PC-9 (cell line): ENCODE data around the gene BAX. TPM values are rescaled to one million over a fixed set of nuclear protein-coding genes. Genes with fewer than 3 reads are reported as not detected.
"Not testable (repeated sequence)": the region's sequence is repeated elsewhere in the genome, so short reads cannot be mapped to it uniquely, and the experiment has no call there.

Experiments used
- BruUV-seq: library from RNA; stranded (reverse); fragments of 400-500 nt; replicated peaks from 2 replicates; lab custom pipeline; 2021; lab: Mats Ljungman, UMichigan
- CTCF ChIA-PET: fragments of 300-600 bp; sonication (Branson Sonifier 250); formaldehyde crosslinking; loops from one replicate; lab custom pipeline; 2022; ENCODE audit warnings: antibody characterized with exemption; lab: Charles Lee
- POLR2A ChIA-PET: fragments of 300-600 bp; sonication (Branson Sonifier 250); formaldehyde crosslinking; loops from one replicate; lab custom pipeline; 2022; ENCODE audit warnings: antibody characterized with exemption; ENCODE audit not compliant: unreplicated experiment; lab: Charles Lee
- DNase-seq, 2 experiments: peaks; one replicate each; pipeline versions ENCODE4 v3.0.0 to v3.0.0-alpha.2; 2015 to 2022; ENCODE audit warnings: mixed read lengths in 1 of 2
- H2AFZ ChIP-seq: fragments of 200-600 bp; sonication (generic); 2 replicates; pipeline ENCODE4 v1.8.1; 2017; ENCODE audit warnings: antibody characterized with exemption
- H3F3A ChIP-seq: fragments of 200-600 bp; sonication (generic); 2 replicates; pipeline ENCODE4 v1.8.1; 2017; ENCODE audit warnings: antibody characterized with exemption, mild to moderate bottlenecking, low read depth; ENCODE audit not compliant: insufficient read depth
- H3K27ac ChIP-seq: fragments of 200-600 bp; sonication (generic); 2 replicates; pipeline ENCODE4 v1.6.1; 2016; ENCODE audit warnings: mixed run types
- H3K27me3 ChIP-seq: fragments of 200-600 bp; sonication (generic); 2 replicates; pipeline ENCODE4 v1.6.1; 2016; ENCODE audit warnings: low read depth, mixed run types; ENCODE audit not compliant: insufficient read depth
- H3K36me3 ChIP-seq: fragments of 200-600 bp; sonication (generic); 2 replicates; pipeline ENCODE4 v1.6.1; 2016; ENCODE audit warnings: low read depth, mixed run types
- H3K4me1 ChIP-seq: fragments of 200-600 bp; sonication (generic); replicated peaks from 2 replicates; pipeline ENCODE4 v1.6.1; 2016; ENCODE audit warnings: mixed run types; ENCODE audit not compliant: insufficient read depth
- H3K4me2 ChIP-seq: fragments of 200-600 bp; sonication (generic); 2 replicates; pipeline ENCODE4 v1.6.1; 2017; ENCODE audit warnings: mixed run types
- H3K4me3 ChIP-seq: fragments of 200-600 bp; sonication (generic); 2 replicates; pipeline ENCODE4 v1.6.1; 2016; ENCODE audit warnings: mixed run types
- H3K79me2 ChIP-seq: fragments of 200-600 bp; sonication (generic); 2 replicates; pipeline ENCODE4 v1.6.1; 2017; ENCODE audit warnings: low read depth, mixed run types
- H3K9me2 ChIP-seq: fragments of 200-600 bp; sonication (generic); 2 replicates; pipeline ENCODE4 v1.8.1; 2017; ENCODE audit warnings: mild to moderate bottlenecking; ENCODE audit not compliant: insufficient read depth
- H3K9me3 ChIP-seq: fragments of 200-600 bp; sonication (generic); 2 replicates; pipeline ENCODE4 v1.8.1; 2016; ENCODE audit warnings: low read depth; ENCODE audit not compliant: insufficient read depth
- H4K20me1 ChIP-seq: fragments of 200-600 bp; sonication (generic); 2 replicates; pipeline ENCODE4 v1.8.1; 2017; ENCODE audit not compliant: insufficient read depth
- EZH2 ChIP-seq: fragments of 200-600 bp; sonication (generic); IDR thresholded peaks from 2 replicates; pipeline ENCODE4 v1.8.0; 2017; ENCODE audit warnings: antibody characterized with exemption, low read depth
- intact Hi-C: fragments of 100-400 bp; cut with micrococcal nuclease; formaldehyde crosslinking; loops from one replicate; pipeline ENCODE4 v1.10.0; 2022; ENCODE audit not compliant: unreplicated experiment
- total RNA-seq: library from RNA; stranded (reverse); gene quantifications from 2 replicates; pipeline ENCODE4 v1.2.3, GENCODE V29; 2021
- TF ChIP-seq, protein P1 (sequence below): fragments of 200-600 bp; sonication (generic); conservative IDR thresholded peaks from 2 replicates; pipeline ENCODE4 v1.6.1; 2017; ENCODE audit warnings: mixed run types, antibody characterized with exemption, mild to moderate bottlenecking, moderate library complexity

The BAX gene
- total RNA-seq, 1 experiment from 2014 or later, result 140 TPM

DNA sequence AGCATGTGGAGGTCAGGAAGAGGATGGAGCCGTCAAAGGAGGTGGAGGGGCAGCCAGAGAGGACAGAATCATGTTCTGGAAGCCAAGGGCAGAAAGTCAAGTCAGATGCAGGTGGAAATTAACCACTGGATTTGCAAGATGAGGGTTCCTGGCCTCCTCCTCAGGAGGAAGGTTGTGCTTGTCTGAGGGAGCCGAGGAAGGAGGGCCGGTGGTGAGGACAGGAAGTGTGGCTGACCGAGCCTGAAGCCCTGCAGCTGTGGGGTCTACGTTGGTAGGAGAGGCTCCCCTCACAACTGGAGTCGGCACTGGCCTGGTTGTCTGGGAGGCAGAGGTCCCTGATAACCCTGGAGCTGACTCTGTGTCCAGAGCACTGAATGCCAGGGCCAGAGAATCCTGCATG, 36.6 kb upstream of the BAX start:
- Histone ChIP-seq H3K4me1 (no peaks in the 10 kb centered on the region), H2AFZ (no peak overlapping the region), H3K4me3 (no peak overlapping the region), H3K9me2 (no peaks in the 10 kb centered on the region), H3K36me3 (peaks cover 6% of the 10 kb centered on the region; the same call in 1 of the 2 replicates), H4K20me1 (no peaks in the 10 kb centered on the region), H3F3A (no peaks in the 10 kb centered on the region), H3K27me3 (no peaks in the 10 kb centered on the region), H3K4me2 (no peak overlapping the region), H3K79me2 (no peaks in the 10 kb centered on the region), H3K9me3 (no peaks in the 10 kb centered on the region), H3K27ac (no peak overlapping the region)
- POLR2A ChIA-PET, result interaction anchor here (0.6 to 0.7 kb wide), 2 partner anchors 46 to 473 kb away, joined by 3 to 4 read pairs; no protein-coding TSS in a partner anchor
- no TSS peak for BruUV-seq
- no peak for DNase-seq
- TF ChIP-seq EZH2, result no peak
- TF ChIP-seq, protein P1, sequence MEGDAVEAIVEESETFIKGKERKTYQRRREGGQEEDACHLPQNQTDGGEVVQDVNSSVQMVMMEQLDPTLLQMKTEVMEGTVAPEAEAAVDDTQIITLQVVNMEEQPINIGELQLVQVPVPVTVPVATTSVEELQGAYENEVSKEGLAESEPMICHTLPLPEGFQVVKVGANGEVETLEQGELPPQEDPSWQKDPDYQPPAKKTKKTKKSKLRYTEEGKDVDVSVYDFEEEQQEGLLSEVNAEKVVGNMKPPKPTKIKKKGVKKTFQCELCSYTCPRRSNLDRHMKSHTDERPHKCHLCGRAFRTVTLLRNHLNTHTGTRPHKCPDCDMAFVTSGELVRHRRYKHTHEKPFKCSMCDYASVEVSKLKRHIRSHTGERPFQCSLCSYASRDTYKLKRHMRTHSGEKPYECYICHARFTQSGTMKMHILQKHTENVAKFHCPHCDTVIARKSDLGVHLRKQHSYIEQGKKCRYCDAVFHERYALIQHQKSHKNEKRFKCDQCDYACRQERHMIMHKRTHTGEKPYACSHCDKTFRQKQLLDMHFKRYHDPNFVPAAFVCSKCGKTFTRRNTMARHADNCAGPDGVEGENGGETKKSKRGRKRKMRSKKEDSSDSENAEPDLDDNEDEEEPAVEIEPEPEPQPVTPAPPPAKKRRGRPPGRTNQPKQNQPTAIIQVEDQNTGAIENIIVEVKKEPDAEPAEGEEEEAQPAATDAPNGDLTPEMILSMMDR, result no peak
- CTCF ChIA-PET, result interaction anchor here (0.6 kb wide), 1 partner anchor 18 kb away, joined by 4 read pairs; the partner anchor contains the start of gene NUCB1
- intact Hi-C loops, result no loop called here

DNA sequence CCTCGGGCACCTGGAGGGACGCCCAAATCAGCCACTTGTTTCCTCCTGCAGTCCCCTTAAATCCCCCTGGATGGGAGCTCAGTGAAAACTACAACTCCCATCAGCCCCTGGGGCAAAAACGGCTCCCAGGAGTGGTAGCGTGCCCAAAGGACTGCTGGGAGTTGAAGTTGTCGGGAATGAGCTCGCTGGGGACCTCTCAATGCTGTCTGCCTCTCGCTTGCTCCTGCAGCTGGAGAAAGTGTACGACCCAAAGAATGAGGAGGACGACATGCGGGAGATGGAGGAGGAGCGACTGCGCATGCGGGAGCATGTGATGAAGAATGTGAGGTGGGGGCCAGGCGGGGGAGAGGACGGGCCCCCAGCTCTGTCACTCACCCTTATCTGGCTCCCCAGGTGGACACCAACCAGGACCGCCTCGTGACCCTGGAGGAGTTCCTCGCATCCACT, 35.9 kb upstream of the BAX start:
- H3K4me3 ChIP-seq, result no peak overlapping the region
- DNase-seq, result no peak
- H3K4me1 ChIP-seq, result no peaks in the 10 kb centered on the region
- CTCF ChIA-PET, result interaction anchor here (0.5 to 0.6 kb wide), 2 partner anchors 19 to 45 kb away, joined by 3 to 4 read pairs; partner anchors contain the start of gene NUCB1
- no peak for TF ChIP-seq EZH2
- TF ChIP-seq, protein P1, result no peak
- H3K36me3 ChIP-seq, result peaks cover 6% of the 10 kb centered on the region; the same call in 1 of the 2 replicates
- no peaks in the 10 kb centered on the region for H3K27me3 ChIP-seq
- intact Hi-C loops, result no loop called here
- H4K20me1 ChIP-seq, result no peaks in the 10 kb centered on the region
- H3K79me2 ChIP-seq, result no peaks in the 10 kb centered on the region
- POLR2A ChIA-PET, result interaction anchor here (0.6 to 0.7 kb wide), 3 partner anchors 45 to 472 kb away, joined by 3 to 4 read pairs (median 3); no protein-coding TSS in a partner anchor
- no peak overlapping the region for H3K4me2 ChIP-seq
- H3K9me2 ChIP-seq, result no peaks in the 10 kb centered on the region
- no TSS peak for BruUV-seq
- no peak overlapping the region for H2AFZ ChIP-seq
- H3F3A ChIP-seq, result peaks cover 3% of the 10 kb centered on the region; the same call in 1 of the 2 replicates
- no peak overlapping the region for H3K27ac ChIP-seq
- no peaks in the 10 kb centered on the region for H3K9me3 ChIP-seq

DNA sequence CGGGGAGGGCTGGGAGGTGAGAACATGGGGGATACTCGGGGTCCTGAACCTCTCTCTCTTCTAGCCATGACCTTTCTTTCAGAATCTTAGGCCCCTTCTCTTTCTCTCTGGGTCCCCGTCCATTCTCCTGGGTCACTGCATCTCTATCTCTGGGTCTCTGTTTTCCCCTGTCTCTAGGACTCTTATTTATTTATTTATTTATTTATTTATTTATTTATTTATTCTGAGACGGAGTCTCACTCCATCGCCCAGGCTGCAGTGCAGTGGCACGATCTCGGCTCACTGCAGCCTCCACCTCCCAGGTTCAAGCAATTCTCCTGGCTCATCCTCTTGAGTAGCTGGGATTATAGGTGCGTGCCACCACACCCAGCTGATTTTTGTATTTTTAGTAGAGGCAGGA, 35.4 kb upstream of the BAX start:
- BruUV-seq, H3K4me2 ChIP-seq, H3K27me3 ChIP-seq, H3K79me2 ChIP-seq, H3K27ac ChIP-seq, H3K9me3 ChIP-seq, H3K4me3 ChIP-seq, H3F3A ChIP-seq, H4K20me1 ChIP-seq, H3K9me2 ChIP-seq, H3K4me1 ChIP-seq, H2AFZ ChIP-seq, intact Hi-C loops, DNase-seq, H3K36me3 ChIP-seq, CTCF ChIA-PET: not testable (repeated sequence)
- POLR2A ChIA-PET, result interaction anchor here (0.6 kb wide), 1 partner anchor 100 kb away, joined by 3 read pairs; no protein-coding TSS in a partner anchor
